HepG2 (cell line): ENCODE results near the gene SRSF6. TPM values are rescaled to one million over a fixed set of nuclear protein-coding genes. Genes with fewer than 3 reads are reported as not detected.

Experiments used
- KAT8 ChIP-seq: IDR thresholded peaks from 2 replicates; pipeline ENCODE4 v1.6.1; 2016; ENCODE audit warnings: missing genetic modification reagents, missing compliant biosample characterization
- KDM4B ChIP-seq: sonication (generic); formaldehyde crosslinking; IDR thresholded peaks from 2 replicates; pipeline ENCODE4 v1.4.0; 2020; ENCODE audit warnings: missing genetic modification reagents
- KMT2B ChIP-seq: IDR thresholded peaks from 2 replicates; pipeline ENCODE4 v1.6.1; 2016; ENCODE audit warnings: missing genetic modification reagents, missing compliant biosample characterization
- MLLT10 ChIP-seq: sonication (generic); formaldehyde crosslinking; IDR thresholded peaks from 2 replicates; pipeline ENCODE4 v1.4.0; 2020; ENCODE audit warnings: missing genetic modification reagents
- PTBP1 ChIP-seq: fragments of 200-400 bp; formaldehyde crosslinking; IDR thresholded peaks from 2 replicates; pipeline ENCODE4 v1.6.1; 2018; ENCODE audit warnings: low read length, low read depth; ENCODE audit not compliant: poor library complexity, severe bottlenecking
- SP5 ChIP-seq: IDR thresholded peaks from 2 replicates; pipeline ENCODE4 v1.6.1; 2016; ENCODE audit warnings: low read depth, borderline replicate concordance
- TOE1 ChIP-seq: sonication (generic); formaldehyde crosslinking; IDR thresholded peaks from 2 replicates; pipeline ENCODE4 v1.4.0; 2020; ENCODE audit warnings: mild to moderate bottlenecking, missing genetic modification reagents
- ZBTB42 ChIP-seq: sonication (generic); formaldehyde crosslinking; IDR thresholded peaks from 2 replicates; pipeline ENCODE4 v1.5.0; 2020; ENCODE audit warnings: mild to moderate bottlenecking, missing genetic modification reagents
- ZFP37 ChIP-seq: sonication (generic); formaldehyde crosslinking; IDR thresholded peaks from 2 replicates; pipeline ENCODE4 v1.4.0; 2020; ENCODE audit warnings: missing genetic modification reagents, borderline replicate concordance
- ZFY ChIP-seq: sonication (generic); formaldehyde crosslinking; IDR thresholded peaks from 2 replicates; pipeline ENCODE4 v1.4.0; 2020; ENCODE audit warnings: missing genetic modification reagents
- ZNF274 ChIP-seq: sonication (generic); formaldehyde crosslinking; IDR thresholded peaks from 2 replicates; pipeline ENCODE4 v1.5.1; 2020; ENCODE audit warnings: mild to moderate bottlenecking, missing genetic modification reagents
- ZNF292 ChIP-seq: sonication (generic); formaldehyde crosslinking; IDR thresholded peaks from 2 replicates; pipeline ENCODE4 v1.8.1; 2022; ENCODE audit warnings: mild to moderate bottlenecking, low read depth, missing genetic modification reagents, borderline replicate concordance
- ZNF331 ChIP-seq: sonication (generic); formaldehyde crosslinking; IDR thresholded peaks from 2 replicates; pipeline ENCODE4 v1.4.0; 2020; ENCODE audit warnings: missing genetic modification reagents
- ZNF510 ChIP-seq: sonication (generic); formaldehyde crosslinking; IDR thresholded peaks from 2 replicates; pipeline ENCODE4 v1.4.0; 2020; ENCODE audit warnings: low read depth, mild to moderate bottlenecking, missing genetic modification reagents
- ZNF775 ChIP-seq: sonication (generic); formaldehyde crosslinking; IDR thresholded peaks from 2 replicates; pipeline ENCODE4 v1.4.0; 2020; ENCODE audit warnings: missing genetic modification reagents, mild to moderate bottlenecking, moderate library complexity, borderline replicate concordance
- ZNF776 ChIP-seq: sonication (generic); formaldehyde crosslinking; IDR thresholded peaks from 2 replicates; pipeline ENCODE4 v1.4.0; 2020; ENCODE audit warnings: mild to moderate bottlenecking, missing genetic modification reagents
- polyA plus RNA-seq, 8 experiments: library from polyadenylated mRNA; depleted of rRNA in 3 of 8; stranded (reverse) in 7 of 8; unstranded in 1 of 8; fragments of >200 nt; fragmentation: Illumina TruSeq in 4 of 8; extraction: Trizol in 4 of 8; gene quantifications; 2 replicates each; pipeline versions ENCODE4 v1.2.1 to v1.2.3, GENCODE V29; 2011 to 2016; ENCODE audit warnings: low read depth in 4 of 8, missing spikeins in 1 of 8, mixed read lengths in 1 of 8; ENCODE audit not compliant: insufficient read depth in 1 of 8
- total RNA-seq, 5 experiments: library from RNA; depleted of rRNA; stranded (reverse); fragments of >200 nt; fragmentation: Illumina TruSeq; extraction: Trizol; gene quantifications; 2 replicates each; pipeline ENCODE4 v1.2.3, GENCODE V29; 2016; ENCODE audit warnings: low read depth in 1 of 5
- TF ChIP-seq, protein P1 (sequence below): sonication (generic); formaldehyde crosslinking; IDR thresholded peaks from 2 replicates; pipeline ENCODE4 v1.8.0; 2022; ENCODE audit warnings: missing genetic modification reagents, mild to moderate bottlenecking, inconsistent platforms, borderline replicate concordance
- TF ChIP-seq, protein P2 (sequence below): conservative IDR thresholded peaks from 2 replicates; pipeline ENCODE4 v1.6.1; 2018; ENCODE audit warnings: missing genetic modification reagents
- TF ChIP-seq, protein P3 (sequence below): sonication (generic); formaldehyde crosslinking; IDR thresholded peaks from 2 replicates; pipeline ENCODE4 v1.5.1; 2020; ENCODE audit warnings: mild to moderate bottlenecking, missing genetic modification reagents, moderate library complexity

Gene SRSF6
- total and polyA plus RNA-seq, 2 of the 13 experiments (the other 11 are each of a cell fraction or from before 2014, with no cell fraction given), result 156 to 194 TPM

- TF ChIP-seq, protein P1, sequence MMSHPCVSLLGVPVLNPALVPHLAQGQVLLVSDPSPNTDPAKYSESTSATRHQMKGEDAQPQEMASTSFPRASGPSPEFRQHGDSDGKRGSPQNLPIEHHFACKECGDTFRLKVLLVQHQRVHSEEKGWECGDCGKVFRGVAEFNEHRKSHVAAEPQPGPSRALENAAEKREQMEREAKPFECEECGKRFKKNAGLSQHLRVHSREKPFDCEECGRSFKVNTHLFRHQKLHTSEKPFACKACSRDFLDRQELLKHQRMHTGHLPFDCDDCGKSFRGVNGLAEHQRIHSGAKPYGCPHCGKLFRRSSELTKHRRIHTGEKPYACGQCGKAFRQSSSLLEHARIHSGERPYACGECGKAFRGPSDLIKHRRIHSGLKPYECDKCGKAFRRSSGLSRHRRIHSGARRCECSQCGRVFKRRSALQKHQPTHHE (CRISPR knock-in tag), result no peak
- TF ChIP-seq ZNF274 (CRISPR knock-in tag) (no peak), MLLT10 (no peak), SP5 (CRISPR knock-in tag) (no peak), ZNF510 (CRISPR knock-in tag) (no peak), ZNF775 (no peak), TOE1 (CRISPR knock-in tag) (no peak), ZFY (CRISPR knock-in tag) (no peak), ZNF331 (no peak), KDM4B (CRISPR knock-in tag) (no peak), ZNF776 (CRISPR knock-in tag) (no peak), ZNF292 (no peak), KAT8 (no peak), PTBP1 (no peak), KMT2B (CRISPR knock-in tag) (no peak), ZBTB42 (CRISPR knock-in tag) (no peak), ZFP37 (CRISPR knock-in tag) (no peak)
- TF ChIP-seq, protein P2, sequence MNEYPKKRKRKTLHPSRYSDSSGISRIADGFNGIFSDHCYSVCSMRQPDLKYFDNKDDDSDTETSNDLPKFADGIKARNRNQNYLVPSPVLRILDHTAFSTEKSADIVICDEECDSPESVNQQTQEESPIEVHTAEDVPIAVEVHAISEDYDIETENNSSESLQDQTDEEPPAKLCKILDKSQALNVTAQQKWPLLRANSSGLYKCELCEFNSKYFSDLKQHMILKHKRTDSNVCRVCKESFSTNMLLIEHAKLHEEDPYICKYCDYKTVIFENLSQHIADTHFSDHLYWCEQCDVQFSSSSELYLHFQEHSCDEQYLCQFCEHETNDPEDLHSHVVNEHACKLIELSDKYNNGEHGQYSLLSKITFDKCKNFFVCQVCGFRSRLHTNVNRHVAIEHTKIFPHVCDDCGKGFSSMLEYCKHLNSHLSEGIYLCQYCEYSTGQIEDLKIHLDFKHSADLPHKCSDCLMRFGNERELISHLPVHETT (CRISPR knock-in tag), result no peak; the same call in 1 of the 2 replicates
- TF ChIP-seq, protein P3, sequence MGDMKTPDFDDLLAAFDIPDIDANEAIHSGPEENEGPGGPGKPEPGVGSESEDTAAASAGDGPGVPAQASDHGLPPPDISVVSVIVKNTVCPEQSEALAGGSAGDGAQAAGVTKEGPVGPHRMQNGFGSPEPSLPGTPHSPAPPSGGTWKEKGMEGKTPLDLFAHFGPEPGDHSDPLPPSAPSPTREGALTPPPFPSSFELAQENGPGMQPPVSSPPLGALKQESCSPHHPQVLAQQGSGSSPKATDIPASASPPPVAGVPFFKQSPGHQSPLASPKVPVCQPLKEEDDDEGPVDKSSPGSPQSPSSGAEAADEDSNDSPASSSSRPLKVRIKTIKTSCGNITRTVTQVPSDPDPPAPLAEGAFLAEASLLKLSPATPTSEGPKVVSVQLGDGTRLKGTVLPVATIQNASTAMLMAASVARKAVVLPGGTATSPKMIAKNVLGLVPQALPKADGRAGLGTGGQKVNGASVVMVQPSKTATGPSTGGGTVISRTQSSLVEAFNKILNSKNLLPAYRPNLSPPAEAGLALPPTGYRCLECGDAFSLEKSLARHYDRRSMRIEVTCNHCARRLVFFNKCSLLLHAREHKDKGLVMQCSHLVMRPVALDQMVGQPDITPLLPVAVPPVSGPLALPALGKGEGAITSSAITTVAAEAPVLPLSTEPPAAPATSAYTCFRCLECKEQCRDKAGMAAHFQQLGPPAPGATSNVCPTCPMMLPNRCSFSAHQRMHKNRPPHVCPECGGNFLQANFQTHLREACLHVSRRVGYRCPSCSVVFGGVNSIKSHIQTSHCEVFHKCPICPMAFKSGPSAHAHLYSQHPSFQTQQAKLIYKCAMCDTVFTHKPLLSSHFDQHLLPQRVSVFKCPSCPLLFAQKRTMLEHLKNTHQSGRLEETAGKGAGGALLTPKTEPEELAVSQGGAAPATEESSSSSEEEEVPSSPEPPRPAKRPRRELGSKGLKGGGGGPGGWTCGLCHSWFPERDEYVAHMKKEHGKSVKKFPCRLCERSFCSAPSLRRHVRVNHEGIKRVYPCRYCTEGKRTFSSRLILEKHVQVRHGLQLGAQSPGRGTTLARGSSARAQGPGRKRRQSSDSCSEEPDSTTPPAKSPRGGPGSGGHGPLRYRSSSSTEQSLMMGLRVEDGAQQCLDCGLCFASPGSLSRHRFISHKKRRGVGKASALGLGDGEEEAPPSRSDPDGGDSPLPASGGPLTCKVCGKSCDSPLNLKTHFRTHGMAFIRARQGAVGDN (CRISPR knock-in tag), result no peak
Measured at GRCh38 chr20:43459022-43459942, 1.6 kb downstream of the SRSF6 start (continued).
